SK-N-MC (cell line): ENCODE measurements around the gene RERG.

Experiments
- EZH2 ChIP-seq: fragments of 200-600 bp; sonication (generic); IDR thresholded peaks from one replicate; pipeline ENCODE4 v1.6.1; 2017; ENCODE audit warnings: antibody characterized with exemption
- FOXP2 ChIP-seq: optimal IDR thresholded peaks from 2 replicates; pipeline ENCODE3; 2011; ENCODE audit warnings: mild to moderate bottlenecking, moderate library complexity; ENCODE audit not compliant: insufficient read depth; ENCODE audit errors: extremely low read length, control extremely low read depth
- POLR2AphosphoS5 ChIP-seq: IDR thresholded peaks from 2 replicates; pipeline ENCODE4 v1.6.1; 2012; ENCODE audit warnings: mild to moderate bottlenecking, low read depth, low read length, borderline replicate concordance

- TF ChIP-seq EZH2 = no peak
- no peak for TF ChIP-seq POLR2AphosphoS5
- no peak for TF ChIP-seq FOXP2
These were observed 48.1 kb downstream of the RERG start for GRCh38 chr12:15173142-15173541.
